GM21526 (cell line): ENCODE measurements around the gene GRID2.
"Not testable (repeated sequence)": the region's sequence is repeated elsewhere in the genome, so short reads cannot be mapped to it uniquely, and the experiment has no call there.

Experiments used
- ATAC-seq: cut with Tn5 transposase; IDR thresholded peaks from one replicate; pipeline ENCODE4 v1.9.1; 2021; ENCODE audit warnings: moderate library complexity; ENCODE audit not compliant: unreplicated experiment, low FRiP score

GRID2 gene

DNA sequence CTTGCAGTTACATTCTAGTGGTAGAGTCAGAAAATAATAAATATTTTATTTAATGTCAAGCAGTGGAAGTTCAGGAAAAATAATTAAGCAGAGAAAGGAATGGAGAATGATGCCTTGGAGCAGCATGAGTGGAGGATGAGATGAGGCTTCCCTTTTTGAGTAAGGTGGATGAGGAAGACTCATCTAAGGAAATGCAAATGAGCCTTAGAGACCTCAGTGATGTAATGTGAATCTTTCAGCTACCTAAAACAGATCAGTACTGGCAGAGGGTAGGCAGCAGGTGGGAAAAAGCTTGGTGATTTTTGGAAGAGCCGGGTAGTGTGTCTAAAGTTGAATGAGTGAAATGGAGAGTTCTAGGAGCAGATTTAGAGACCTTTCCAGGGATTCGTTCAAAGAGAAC lies 118.2 kb downstream of the GRID2 start:
- ATAC-seq, result no peak

DNA sequence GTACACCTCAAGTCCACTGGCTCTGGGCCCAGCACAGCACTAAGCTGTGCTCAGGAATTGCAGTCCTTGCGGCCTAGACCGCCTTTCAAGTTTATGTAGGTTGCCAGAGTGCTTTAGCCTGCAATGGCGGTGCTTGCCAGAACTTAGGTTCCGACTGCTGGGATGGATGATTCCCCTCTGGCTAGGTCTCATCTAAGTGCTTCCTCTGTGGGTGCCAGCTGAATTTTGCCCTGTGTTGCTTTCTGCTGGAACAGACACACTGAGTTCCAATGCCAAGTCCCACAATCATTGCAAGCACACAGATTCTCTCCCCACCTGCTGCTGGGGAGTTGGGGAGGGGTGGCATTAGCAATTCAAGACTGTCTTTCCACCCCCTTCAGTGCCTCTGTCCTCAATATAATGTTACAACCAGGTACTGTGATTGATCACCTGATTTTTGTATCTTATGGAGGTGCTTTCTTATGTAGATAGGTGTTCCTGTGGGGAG lies 129.5 kb downstream of the GRID2 start:
- no peak for ATAC-seq

- not testable (repeated sequence) for ATAC-seq
Measured at GRCh38 chr4:92438722-92439121, 135.0 kb downstream of the GRID2 start.

- not testable (repeated sequence) for ATAC-seq
Measured at GRCh38 chr4:92442131-92442530, 138.4 kb downstream of the GRID2 start.

DNA sequence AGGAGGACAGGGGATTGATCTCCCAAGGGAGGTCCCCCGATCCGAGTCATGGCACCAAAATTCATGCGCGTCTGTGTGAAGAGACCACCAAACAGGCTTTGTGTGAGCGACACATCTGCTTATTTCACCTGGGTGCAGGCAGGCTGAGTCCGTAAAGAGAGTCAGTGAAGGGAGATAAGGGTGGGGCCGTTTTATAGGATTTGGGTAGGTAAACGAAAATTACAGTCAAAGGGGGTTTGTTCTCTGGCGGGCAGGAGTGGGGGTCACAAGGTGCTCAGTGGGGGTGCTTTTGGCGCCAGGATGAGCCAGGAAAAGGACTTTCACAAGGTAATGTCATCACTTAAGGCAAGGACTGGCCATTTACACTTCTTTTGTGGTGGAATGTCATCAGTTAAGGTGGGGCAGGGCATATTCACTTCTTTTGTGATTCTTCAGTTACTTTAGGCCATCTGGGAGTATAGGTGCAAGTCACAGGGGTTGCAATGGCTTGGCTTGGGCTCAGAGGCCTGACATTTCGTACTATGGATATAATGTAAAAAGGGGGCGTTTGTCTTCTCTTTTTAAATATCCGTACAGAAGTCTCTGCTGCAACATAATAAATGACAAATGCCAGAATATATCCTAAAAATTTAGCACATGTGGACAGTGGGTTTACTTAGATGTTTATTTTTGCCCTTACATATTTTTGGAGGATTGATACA lies 140.5 kb downstream of the GRID2 start:
- ATAC-seq, result not testable (repeated sequence)

DNA sequence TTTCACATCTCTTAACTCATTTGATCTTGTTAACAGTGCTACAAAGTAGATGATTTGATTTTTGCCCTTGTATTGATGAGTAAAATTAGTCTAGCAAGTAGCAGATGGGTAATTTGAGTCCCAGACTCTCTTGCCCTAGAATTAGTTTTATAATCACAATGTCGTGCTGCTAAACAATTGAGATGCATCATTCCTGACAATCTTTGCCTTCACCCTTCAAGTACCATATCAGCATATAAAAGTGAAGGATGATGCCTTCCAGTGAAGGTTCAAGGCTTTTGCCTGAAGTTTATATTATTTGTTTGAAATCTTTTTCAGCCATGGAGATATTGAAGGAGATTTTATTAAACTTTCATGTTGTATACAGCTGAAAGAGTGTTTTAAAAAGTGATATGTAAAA lies 141.4 kb downstream of the GRID2 start:
- no peak for ATAC-seq

DNA sequence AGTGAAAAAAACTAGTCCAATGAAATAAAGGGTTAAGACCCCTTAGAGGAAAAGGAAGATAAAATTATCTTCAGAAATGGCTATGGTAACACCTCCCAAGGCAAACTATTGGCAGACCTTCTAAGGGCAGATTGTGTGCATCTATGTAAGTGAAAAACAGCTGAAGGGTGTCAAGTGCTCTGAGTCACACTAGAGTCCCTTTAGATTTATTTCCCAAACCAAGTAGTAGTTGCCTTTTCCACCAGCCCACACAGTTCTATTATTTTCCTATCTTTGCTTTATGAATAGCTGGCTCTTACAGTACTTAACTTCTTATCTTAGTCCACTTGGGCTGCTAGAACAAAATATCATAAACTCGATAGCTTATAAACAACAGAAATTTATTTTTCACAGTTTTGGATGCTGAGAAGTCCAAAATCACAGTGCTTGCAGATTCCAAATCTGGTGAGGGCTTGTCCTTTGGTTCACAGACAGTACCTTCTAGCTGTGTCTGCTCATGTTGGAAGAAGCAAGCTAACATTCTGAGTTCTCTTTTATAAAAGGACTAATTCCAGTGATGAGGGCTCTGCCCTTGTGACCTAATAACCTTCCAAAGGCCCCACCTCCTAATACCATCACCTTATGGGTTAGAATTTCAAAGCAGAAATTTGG lies 143.6 kb downstream of the GRID2 start:
- ATAC-seq, result no peak

DNA sequence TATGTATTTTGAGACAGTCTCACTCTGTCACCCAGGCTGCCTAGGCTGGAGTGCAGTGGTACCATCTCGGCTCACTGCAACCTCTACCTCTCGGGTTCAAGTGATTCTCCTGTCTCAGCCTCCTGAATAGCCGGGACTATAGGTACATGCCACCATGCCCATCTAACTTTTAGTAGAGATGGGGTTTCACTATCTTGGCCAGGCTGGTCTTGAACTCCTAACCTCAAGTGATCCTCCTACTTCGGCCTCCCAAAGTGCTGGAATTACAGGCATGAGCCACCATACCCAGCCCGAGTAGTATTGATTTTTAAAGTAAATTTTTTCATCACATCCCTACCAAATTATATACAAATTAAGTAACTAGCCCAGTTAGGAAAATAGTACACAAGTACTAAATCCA lies 144.4 kb downstream of the GRID2 start:
- not testable (repeated sequence) for ATAC-seq

GRCh38 chr4:92450694-92451093 lies 146.9 kb downstream of the GRID2 start:
- no peak for ATAC-seq

GRCh38 chr4:92451782-92452181 lies 148.0 kb downstream of the GRID2 start:
- no peak for ATAC-seq

- not testable (repeated sequence) for ATAC-seq
Measured at GRCh38 chr4:92452383-92452782, 148.6 kb downstream of the GRID2 start.

- ATAC-seq, result no peak
Measured at GRCh38 chr4:92455329-92455839, 151.6 kb downstream of the GRID2 start.

- no peak for ATAC-seq
Measured at GRCh38 chr4:92455951-92456350, 152.2 kb downstream of the GRID2 start.

GRCh38 chr4:92461732-92462131 lies 158.0 kb downstream of the GRID2 start:
- ATAC-seq, result no peak

DNA sequence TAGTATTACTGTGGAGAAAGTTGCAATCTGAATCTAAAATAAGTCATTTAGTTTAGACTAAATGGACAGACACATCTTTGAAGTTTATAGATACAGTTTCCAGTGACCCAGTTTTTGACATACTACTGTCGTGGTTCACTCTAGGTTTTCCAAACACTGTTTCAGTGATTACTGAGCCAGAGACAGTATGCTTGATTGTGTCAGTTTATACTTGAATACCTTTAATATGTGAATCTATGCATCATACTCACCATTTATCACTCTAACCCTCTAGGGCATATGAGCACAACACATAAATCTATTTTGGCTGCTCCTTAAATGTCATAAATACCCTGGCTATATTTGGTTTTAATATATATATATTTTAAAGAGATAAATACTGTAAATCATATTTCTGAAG lies 173.5 kb downstream of the GRID2 start:
- no peak for ATAC-seq

- no peak for ATAC-seq
Measured at GRCh38 chr4:92483341-92483740, 179.6 kb downstream of the GRID2 start.

- no peak for ATAC-seq
Measured at GRCh38 chr4:92488496-92488895, 184.7 kb downstream of the GRID2 start.

DNA sequence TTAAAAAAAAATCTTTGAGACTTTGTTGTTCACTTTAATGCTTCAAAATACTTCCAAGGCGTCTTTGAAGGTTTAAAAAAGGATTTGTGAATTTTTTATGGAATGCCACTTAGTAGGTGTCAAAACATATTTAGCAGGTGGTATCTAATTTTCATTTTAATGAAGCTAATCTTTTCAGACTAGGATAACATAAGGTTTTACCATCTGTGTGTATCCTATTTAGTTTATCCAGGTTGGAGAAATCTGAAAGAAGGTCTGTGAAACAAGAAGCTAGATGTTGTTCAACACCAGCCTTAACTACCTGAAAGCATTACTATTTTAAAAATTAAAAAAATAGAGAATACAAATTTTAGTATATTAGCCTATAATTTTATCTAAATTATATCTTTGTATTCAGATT lies 193.4 kb downstream of the GRID2 start:
- ATAC-seq, result no peak

GRCh38 chr4:92501456-92501855 lies 197.7 kb downstream of the GRID2 start:
- ATAC-seq, result no peak

DNA sequence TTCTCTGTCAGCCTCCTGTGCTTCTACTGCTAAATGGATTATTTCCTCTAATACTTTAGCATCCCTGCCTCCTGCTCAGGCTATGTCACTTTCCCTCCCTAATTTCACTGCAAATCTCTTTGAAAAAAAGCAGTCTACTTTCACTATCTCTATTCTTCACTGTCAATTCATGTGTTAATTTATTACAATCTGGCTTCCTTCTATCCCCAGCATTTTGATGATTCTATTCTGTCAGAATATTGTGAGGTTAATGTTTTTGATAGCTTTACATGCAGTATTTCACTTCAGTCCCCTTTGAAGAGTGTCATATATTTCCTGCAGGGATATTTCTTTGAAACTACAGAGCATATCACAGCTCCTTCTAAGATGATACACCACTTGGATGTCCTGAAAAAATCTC lies 203.2 kb downstream of the GRID2 start:
- no peak for ATAC-seq

- no peak for ATAC-seq
Measured at GRCh38 chr4:92514627-92515026, 210.9 kb downstream of the GRID2 start.

- ATAC-seq, result no peak
Measured at GRCh38 chr4:92516450-92516849, 212.7 kb downstream of the GRID2 start.
